Mucosa of stomach (tissue), 1 donor: ENCODE measurements around the gene HS3ST5.

ENCODE experiments used
- H3K27me3 ChIP-seq: one replicate; pipeline ENCODE4 v1.7.0; 2013; ENCODE audit warnings: mild to moderate bottlenecking, low read length; ENCODE audit not compliant: control insufficient read depth, insufficient read depth
- H3K36me3 ChIP-seq: one replicate; pipeline ENCODE4 v1.7.0; 2013; ENCODE audit warnings: low read length; ENCODE audit not compliant: control insufficient read depth, insufficient read depth
- H3K4me1 ChIP-seq: one replicate; pipeline ENCODE4 v1.7.0; 2013; ENCODE audit warnings: mild to moderate bottlenecking, low read length; ENCODE audit not compliant: control insufficient read depth, insufficient read depth
- H3K4me3 ChIP-seq: one replicate; pipeline ENCODE4 v1.7.0; 2013; ENCODE audit warnings: low read length
- H3K9ac ChIP-seq: one replicate; pipeline ENCODE4 v1.7.0; 2013; ENCODE audit warnings: mild to moderate bottlenecking, low read length, moderate library complexity
- H3K9me3 ChIP-seq: one replicate; pipeline ENCODE4 v1.7.0; 2013; ENCODE audit warnings: mild to moderate bottlenecking, low read length, moderate library complexity; ENCODE audit not compliant: control insufficient read depth
- donor health status: Pancreatic carcinoma.

Gene HS3ST5

GRCh38 chr6:114362396-114362795, 19.6 kb upstream of the HS3ST5 start:
- Histone ChIP-seq H3K4me3 (no peak overlapping the region), H3K9me3 (no peaks in the 10 kb centered on the region), H3K4me1 (peaks cover 12% of the 10 kb centered on the region), H3K27me3 (no peaks in the 10 kb centered on the region), H3K36me3 (no peaks in the 10 kb centered on the region), H3K9ac (no peak overlapping the region)

GRCh38 chr6:114361036-114361435, 18.2 kb upstream of the HS3ST5 start:
- H3K36me3 ChIP-seq = no peaks in the 10 kb centered on the region
- no peaks in the 10 kb centered on the region for H3K9me3 ChIP-seq
- H3K4me3 ChIP-seq = no peak overlapping the region
- no peaks in the 10 kb centered on the region for H3K27me3 ChIP-seq
- H3K9ac ChIP-seq = no peak overlapping the region
- peaks cover 6% of the 10 kb centered on the region for H3K4me1 ChIP-seq

- Histone ChIP-seq H3K4me1 (no peaks in the 10 kb centered on the region), H3K27me3 (no peaks in the 10 kb centered on the region), H3K9ac (no peak overlapping the region), H3K36me3 (no peaks in the 10 kb centered on the region), H3K9me3 (no peaks in the 10 kb centered on the region), H3K4me3 (no peak overlapping the region)
Observed at GRCh38 chr6:114355300-114355699, 12.5 kb upstream of the HS3ST5 start.

GRCh38 chr6:114354482-114354881, 11.7 kb upstream of the HS3ST5 start:
- H3K36me3 ChIP-seq = no peaks in the 10 kb centered on the region
- no peaks in the 10 kb centered on the region for H3K27me3 ChIP-seq
- no peak overlapping the region for H3K4me3 ChIP-seq
- H3K9me3 ChIP-seq = no peaks in the 10 kb centered on the region
- no peak overlapping the region for H3K9ac ChIP-seq
- no peaks in the 10 kb centered on the region for H3K4me1 ChIP-seq

DNA sequence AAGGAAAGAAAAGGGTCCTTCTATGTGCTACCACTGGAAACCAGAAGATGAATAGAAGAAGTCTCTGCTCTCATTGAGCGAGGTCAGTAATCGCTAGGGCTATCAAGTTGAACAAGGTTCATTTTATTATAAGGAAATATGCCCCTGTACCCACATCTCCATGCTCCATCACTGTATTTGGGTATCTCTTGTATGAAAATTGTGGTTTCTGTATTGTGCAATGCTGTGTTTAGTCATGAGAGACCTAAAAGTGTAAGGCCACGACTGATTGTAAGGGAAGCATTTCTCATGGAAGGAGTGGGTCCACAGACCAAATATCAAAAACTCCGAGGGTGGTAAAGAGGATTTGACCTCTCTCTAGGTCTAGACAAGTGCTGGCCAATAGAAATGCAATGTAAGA, 3.6 kb upstream of the HS3ST5 start:
- no peak overlapping the region for H3K4me3 ChIP-seq

GRCh38 chr6:114344971-114345275, 2.1 kb upstream of the HS3ST5 start:
- H3K27me3 ChIP-seq = peaks cover 6% of the 10 kb centered on the region
- H3K4me3 ChIP-seq = no peak overlapping the region
- H3K9ac ChIP-seq = no peak overlapping the region

More for the DNA sequence above, 3.6 kb upstream of the HS3ST5 start:
- no peak overlapping the region for H3K9ac ChIP-seq
- H3K9me3 ChIP-seq = no peaks in the 10 kb centered on the region
- H3K4me1 ChIP-seq = no peaks in the 10 kb centered on the region
- peaks cover 6% of the 10 kb centered on the region for H3K27me3 ChIP-seq
- H3K36me3 ChIP-seq = no peaks in the 10 kb centered on the region

DNA sequence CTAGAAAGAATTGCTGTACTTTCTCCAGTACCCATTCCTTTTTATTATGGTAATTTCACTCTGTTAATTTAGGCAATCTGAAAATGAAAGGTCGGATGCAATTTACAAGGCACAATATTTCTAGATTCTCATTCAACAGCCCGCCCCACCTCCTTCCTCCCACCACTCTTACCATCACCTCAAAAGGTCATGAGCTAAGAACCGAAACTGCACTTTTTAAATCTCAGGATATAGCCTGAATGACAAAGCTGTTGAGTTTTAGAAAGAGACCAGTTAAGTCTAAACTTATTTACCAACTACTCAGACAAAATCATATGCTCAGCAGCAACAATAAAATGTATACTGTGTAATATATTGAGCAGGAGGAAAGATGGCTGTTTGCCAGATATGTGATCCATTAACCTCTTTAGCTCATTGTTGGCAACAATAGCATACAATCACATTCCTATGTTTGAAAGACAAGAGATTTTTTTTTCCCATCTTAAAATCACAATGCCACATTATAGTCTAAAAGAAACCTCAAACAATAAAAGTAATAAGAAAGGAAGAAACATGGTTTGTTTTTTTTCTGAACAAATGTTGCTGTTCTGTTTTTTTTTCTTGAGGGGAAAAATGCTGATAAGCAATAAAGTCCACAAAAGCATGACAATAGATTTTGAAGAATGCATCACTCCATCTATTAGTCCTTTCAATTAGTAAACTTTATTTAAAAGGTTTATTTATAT, 1.6 kb upstream of the HS3ST5 start:
- Histone ChIP-seq H3K9me3 (no peaks in the 10 kb centered on the region), H3K4me3 (no peak overlapping the region), H3K9ac (no peak overlapping the region), H3K27me3 (peaks cover 6% of the 10 kb centered on the region), H3K4me1 (no peaks in the 10 kb centered on the region), H3K36me3 (no peaks in the 10 kb centered on the region)

More at GRCh38 chr6:114344971-114345275, 2.1 kb upstream of the HS3ST5 start:
- H3K36me3 ChIP-seq = no peaks in the 10 kb centered on the region
- H3K4me1 ChIP-seq = no peaks in the 10 kb centered on the region
- H3K9me3 ChIP-seq = no peaks in the 10 kb centered on the region

DNA sequence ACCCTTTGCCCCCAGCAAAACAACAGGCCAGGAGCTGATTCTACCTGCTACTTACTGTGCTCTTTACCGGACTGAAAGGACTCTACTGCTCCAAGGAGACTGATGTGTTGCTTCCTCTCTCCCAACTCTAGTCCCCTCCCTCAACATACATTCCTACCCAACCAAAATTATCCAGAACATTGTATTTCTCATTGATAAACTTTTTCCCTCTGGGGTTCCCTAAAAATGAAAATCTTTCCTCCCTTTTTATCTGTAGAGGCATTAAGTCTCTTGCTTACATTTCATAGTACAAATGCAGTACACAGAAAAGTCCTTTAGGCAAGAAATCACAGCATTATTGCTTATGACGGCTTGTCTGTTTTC, 940 bp upstream of the HS3ST5 start:
- Histone ChIP-seq H3K36me3 (no peaks in the 10 kb centered on the region), H3K9me3 (no peaks in the 10 kb centered on the region), H3K9ac (peak overlapping the region; percentile 70), H3K27me3 (peaks cover 6% of the 10 kb centered on the region), H3K4me1 (no peaks in the 10 kb centered on the region), H3K4me3 (peak overlapping the region; percentile 82)

- Histone ChIP-seq H3K4me1 (no peaks in the 10 kb centered on the region), H3K4me3 (peak overlapping the region; percentile 46), H3K9me3 (no peaks in the 10 kb centered on the region), H3K36me3 (no peaks in the 10 kb centered on the region), H3K27me3 (peaks cover 6% of the 10 kb centered on the region), H3K9ac (peak overlapping the region; percentile 47)
Observed at GRCh38 chr6:114342086-114342825, 567 bp downstream of the HS3ST5 start.

DNA sequence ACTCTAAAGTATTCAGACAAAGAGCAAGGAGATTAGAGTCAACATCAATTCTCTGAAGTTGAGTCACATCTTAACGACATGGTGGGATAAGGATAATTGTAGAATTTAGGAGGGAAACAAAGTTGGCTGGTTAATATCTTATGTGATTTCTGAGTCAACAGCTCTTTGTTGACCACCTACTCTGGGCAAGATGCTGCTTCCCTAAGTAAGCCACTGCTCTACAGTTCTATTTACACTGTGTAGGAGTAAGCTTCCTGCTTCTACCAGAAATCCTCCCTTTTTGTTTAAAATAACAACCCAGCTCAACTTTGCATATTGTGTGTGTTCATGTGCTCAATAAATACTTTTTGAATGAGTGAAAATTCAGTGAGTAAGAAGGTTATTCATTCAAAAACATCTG, 3.1 kb downstream of the HS3ST5 start:
- Histone ChIP-seq H3K36me3 (no peaks in the 10 kb centered on the region), H3K27me3 (peaks cover 6% of the 10 kb centered on the region), H3K9ac (no peak overlapping the region), H3K9me3 (no peaks in the 10 kb centered on the region), H3K4me3 (no peak overlapping the region), H3K4me1 (no peaks in the 10 kb centered on the region)

- Histone ChIP-seq H3K27me3 (no peaks in the 10 kb centered on the region), H3K9ac (no peak overlapping the region), H3K36me3 (no peaks in the 10 kb centered on the region), H3K4me1 (no peaks in the 10 kb centered on the region), H3K4me3 (no peak overlapping the region), H3K9me3 (no peaks in the 10 kb centered on the region)
Observed at GRCh38 chr6:114334237-114334636, 8.6 kb downstream of the HS3ST5 start.

DNA sequence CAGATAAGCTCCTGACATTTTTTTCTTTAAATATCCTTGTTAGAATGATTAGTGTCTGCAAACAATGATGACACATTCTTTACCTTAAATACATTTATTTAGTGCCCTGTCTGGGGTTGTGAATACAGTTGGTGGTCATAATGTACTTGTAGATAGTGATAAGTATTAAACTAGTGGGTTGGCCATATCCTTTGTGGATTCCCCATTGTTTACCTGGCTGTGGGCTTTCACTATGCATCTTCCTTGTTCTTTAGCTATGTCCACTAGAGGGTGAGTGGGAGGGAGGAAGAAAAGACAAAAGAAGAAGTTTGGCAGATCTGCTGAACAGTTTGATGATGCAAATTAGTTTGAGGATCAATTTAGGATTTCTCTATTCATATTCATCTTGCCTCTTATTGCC, 15.7 kb downstream of the HS3ST5 start:
- Histone ChIP-seq H3K4me3 (no peak overlapping the region), H3K9me3 (no peaks in the 10 kb centered on the region), H3K27me3 (no peaks in the 10 kb centered on the region), H3K36me3 (no peaks in the 10 kb centered on the region), H3K4me1 (no peaks in the 10 kb centered on the region), H3K9ac (no peak overlapping the region)
